ENCODE results near the gene GIT1.
"Not testable (repeated sequence)": the region's sequence is repeated elsewhere in the genome, so short reads cannot be mapped to it uniquely, and the experiment has no call there.

Gene GIT1

GRCh38 chr17:29567554-29568330 lies 21.7 kb downstream of the GIT1 start:
- DNase-seq (ENCODE audit: low read depth) = no peak

GRCh38 chr17:29567304-29567553 lies 22.2 kb downstream of the GIT1 start:
- no peak for DNase-seq (ENCODE audit: low read depth)

- DNase-seq (ENCODE audit: low read depth) = no peak
Observed at GRCh38 chr17:29566473-29567303, 22.8 kb downstream of the GIT1 start, which contains the start of gene ABHD15. Gene ABHD15 (minus strand): TSS chr17:29567037. CDS start chr17:29566966, 71 bp downstream.

- DNase-seq (ENCODE audit: low read depth) = no peak
Observed at GRCh38 chr17:29565643-29566472, 23.6 kb downstream of the GIT1 start.

- no peak for DNase-seq (ENCODE audit: low read depth)
Observed at GRCh38 chr17:29563816-29564215, 25.6 kb downstream of the GIT1 start.

GRCh38 chr17:29562615-29563014 lies 26.8 kb downstream of the GIT1 start:
- DNase-seq (ENCODE audit: low read depth) = no peak

- no peak for DNase-seq (ENCODE audit: low read depth)
Observed at GRCh38 chr17:29561554-29562517, 27.6 kb downstream of the GIT1 start.

GRCh38 chr17:29560316-29560715 lies 29.1 kb downstream of the GIT1 start:
- DNase-seq (ENCODE audit: low read depth) = no peak

- DNase-seq (ENCODE audit: low read depth) = no peak
Observed at GRCh38 chr17:29559640-29560039, 29.8 kb downstream of the GIT1 start.

GRCh38 chr17:29558139-29558538 lies 31.3 kb downstream of the GIT1 start:
- not testable (repeated sequence) for DNase-seq (ENCODE audit: low read depth)

- DNase-seq (ENCODE audit: low read depth) = no peak
Observed at GRCh38 chr17:29557739-29558116, 31.7 kb downstream of the GIT1 start.

GRCh38 chr17:29557085-29557738 lies 32.2 kb downstream of the GIT1 start:
- no peak for DNase-seq (ENCODE audit: low read depth)

- DNase-seq (ENCODE audit: low read depth) = no peak
Observed at GRCh38 chr17:29555840-29556239, 33.6 kb downstream of the GIT1 start.

- no peak for DNase-seq (ENCODE audit: low read depth)
Observed at GRCh38 chr17:29549177-29549923, 40.1 kb downstream of the GIT1 start.

GRCh38 chr17:29546830-29547229 lies 42.6 kb downstream of the GIT1 start:
- DNase-seq (ENCODE audit: low read depth) = no peak

GRCh38 chr17:29546085-29546484 lies 43.4 kb downstream of the GIT1 start:
- DNase-seq (ENCODE audit: low read depth) = no peak

GRCh38 chr17:29544066-29544465 lies 45.4 kb downstream of the GIT1 start:
- DNase-seq (ENCODE audit: low read depth) = no peak

GRCh38 chr17:29533976-29534375 lies 55.5 kb downstream of the GIT1 start:
- no peak for DNase-seq (ENCODE audit: low read depth)

- no peak for DNase-seq (ENCODE audit: low read depth)
Observed at GRCh38 chr17:29526322-29526721, 63.1 kb downstream of the GIT1 start.

GRCh38 chr17:29524692-29525091 lies 64.8 kb downstream of the GIT1 start:
- DNase-seq (ENCODE audit: low read depth) = no peak
